SK-N-SH (cell line): ENCODE measurements around the gene GABRG3. TPM values are rescaled to one million over a fixed set of nuclear protein-coding genes. Genes with fewer than 3 reads are reported as not detected.

Experiments used
- CTCF ChIA-PET: fragments of 300-600, 350-600 bp; formaldehyde crosslinking; extraction: SDS; loops from one replicate; lab custom pipeline; 2021; lab: Yijun Ruan, JAX
- POLR2A ChIA-PET: fragments of 350-600 bp; sonication (Branson Sonifier 250); formaldehyde crosslinking; extraction: SDS; loops from one replicate; lab custom pipeline; 2020; ENCODE audit warnings: antibody characterized with exemption, inconsistent platforms; lab: Yijun Ruan, JAX
- DNase-seq: peaks from one replicate; pipeline ENCODE4 v3.0.0; 2012
- H2AFZ ChIP-seq: fragments of 200-600 bp; sonication (generic); 2 replicates; pipeline ENCODE4 v1.8.1; 2016; ENCODE audit warnings: antibody characterized with exemption, mild to moderate bottlenecking, low read depth
- H3F3A ChIP-seq: fragments of 200-600 bp; sonication (generic); replicated peaks from 2 replicates; pipeline ENCODE3; 2016; ENCODE audit warnings: antibody characterized with exemption, mild to moderate bottlenecking; ENCODE audit not compliant: insufficient read depth
- H3K27ac ChIP-seq, 2 experiments: fragments of 200-500 bp in 1 of 2; fragments of 200-600 bp in 1 of 2; sonication (Bioruptor generic) in 1 of 2; sonication (generic), shearing (Covaris generic) in 1 of 2; 2 replicates each; pipeline versions ENCODE4 v1.5.1 to v1.6.1; 2014 to 2016; ENCODE audit warnings: low read depth in 2 of 2, inconsistent platforms in 1 of 2, low read length in 1 of 2, mild to moderate bottlenecking in 1 of 2, mixed read lengths in 1 of 2
- H3K27me3 ChIP-seq: fragments of 200-600 bp; sonication (generic), shearing (Covaris generic); 2 replicates; pipeline ENCODE4 v1.6.1; 2016; ENCODE audit warnings: mixed run types; ENCODE audit not compliant: insufficient read depth
- H3K36me3 ChIP-seq, 2 experiments: fragments of 200-500 bp in 1 of 2; fragments of 200-600 bp in 1 of 2; sonication (Bioruptor generic) in 1 of 2; sonication (generic) in 1 of 2; replicated peaks in 1 of 2; 2 replicates each; pipeline versions ENCODE3 to v1.5.1; 2014 to 2016; ENCODE audit warnings: low read length in 1 of 2, mild to moderate bottlenecking in 1 of 2; ENCODE audit not compliant: insufficient read depth in 2 of 2, control insufficient read depth in 1 of 2
- H3K4me1 ChIP-seq, 2 experiments: fragments of 200-500 bp in 1 of 2; fragments of 200-600 bp in 1 of 2; sonication (Bioruptor generic) in 1 of 2; sonication (generic), shearing (Covaris generic) in 1 of 2; 2 replicates each; pipeline versions ENCODE4 v1.5.1 to v1.6.1; 2014 to 2016; ENCODE audit warnings: low read depth in 1 of 2, low read length in 1 of 2, mixed run types in 1 of 2; ENCODE audit not compliant: insufficient read depth in 2 of 2, control insufficient read depth in 1 of 2
- H3K4me2 ChIP-seq: fragments of 200-600 bp; sonication (generic), shearing (Covaris generic); 2 replicates; pipeline ENCODE4 v1.6.1; 2017; ENCODE audit warnings: mixed run types
- H3K4me3 ChIP-seq, 2 experiments: fragments of 200-500 bp in 1 of 2; fragments of 200-600 bp in 1 of 2; sonication (Bioruptor generic) in 1 of 2; sonication (generic), shearing (Covaris generic) in 1 of 2; 2 replicates each; pipeline versions ENCODE4 v1.5.1 to v1.8.1; 2014 to 2016; ENCODE audit warnings: low read depth in 2 of 2, inconsistent platforms in 1 of 2, low read length in 1 of 2, mild to moderate bottlenecking in 1 of 2, mixed read lengths in 1 of 2, moderate library complexity in 1 of 2
- H3K79me2 ChIP-seq: fragments of 200-600 bp; sonication (generic); 2 replicates; pipeline ENCODE4 v1.8.1; 2017; ENCODE audit warnings: mild to moderate bottlenecking; ENCODE audit not compliant: insufficient read depth
- H3K9ac ChIP-seq: fragments of 200-600 bp; sonication (generic); 2 replicates; pipeline ENCODE4 v1.6.1; 2017; ENCODE audit warnings: mixed run types
- H3K9me2 ChIP-seq: fragments of 200-600 bp; sonication (generic); 2 replicates; pipeline ENCODE4 v1.6.1; 2017; ENCODE audit warnings: mixed run types
- H3K9me3 ChIP-seq: fragments of 200-600 bp; sonication (generic); 2 replicates; pipeline ENCODE4 v1.6.1; 2017; ENCODE audit warnings: mixed run types, mild to moderate bottlenecking, moderate library complexity
- H4K20me1 ChIP-seq: fragments of 200-600 bp; sonication (generic); 2 replicates; pipeline ENCODE4 v1.6.1; 2017; ENCODE audit warnings: mild to moderate bottlenecking, mixed run types; ENCODE audit not compliant: insufficient read depth
- ELF1 ChIP-seq: IDR thresholded peaks from 2 replicates; pipeline ENCODE4 v1.4.0; 2012
- EP300 ChIP-seq, 2 experiments: IDR thresholded peaks; 2 replicates each; pipeline versions ENCODE4 v1.4.0 to v1.6.1; 2012; ENCODE audit warnings: borderline replicate concordance in 1 of 2, low read depth in 1 of 2, low read length in 1 of 2
- EZH2phosphoT487 ChIP-seq: fragments of 200-600 bp; sonication (generic); IDR thresholded peaks from 2 replicates; pipeline ENCODE4 v1.6.1; 2017; ENCODE audit warnings: low read depth, mixed run types, mild to moderate bottlenecking, antibody characterized with exemption, moderate library complexity, borderline replicate concordance
- FOXJ3 ChIP-seq: sonication (generic); formaldehyde crosslinking; IDR thresholded peaks from 2 replicates; pipeline ENCODE4 v1.5.1; 2020; ENCODE audit warnings: mild to moderate bottlenecking, missing genetic modification reagents
- JUND ChIP-seq: IDR thresholded peaks from 2 replicates; pipeline ENCODE4 v1.4.0; 2012
- MEF2A ChIP-seq: IDR thresholded peaks from 2 replicates; pipeline ENCODE4 v1.4.0; 2012; ENCODE audit warnings: low read depth, borderline replicate concordance
- MXI1 ChIP-seq: IDR thresholded peaks from 2 replicates; pipeline ENCODE4 v1.6.1; 2012; ENCODE audit warnings: mild to moderate bottlenecking, low read depth, low read length, improper control_type of control experiment
- NFIC ChIP-seq: IDR thresholded peaks from 2 replicates; pipeline ENCODE4 v1.4.0; 2012; ENCODE audit warnings: borderline replicate concordance
- NRF1 ChIP-seq: IDR thresholded peaks from 2 replicates; pipeline ENCODE4 v1.6.1; 2012; ENCODE audit warnings: low read depth, mild to moderate bottlenecking, low read length
- POLR2AphosphoS5 ChIP-seq: IDR thresholded peaks from 2 replicates; pipeline ENCODE4 v1.6.1; 2012; ENCODE audit warnings: low read depth, low read length
- RFX5 ChIP-seq: IDR thresholded peaks from 2 replicates; pipeline ENCODE4 v1.6.1; 2012; ENCODE audit warnings: mild to moderate bottlenecking, improper control_type of control experiment, low read length
- TAF1 ChIP-seq: IDR thresholded peaks from 2 replicates; pipeline ENCODE4 v1.6.1; 2012; ENCODE audit warnings: low read depth, mild to moderate bottlenecking, low read length, moderate library complexity, borderline replicate concordance
- TEAD4 ChIP-seq: IDR thresholded peaks from 2 replicates; pipeline ENCODE4 v1.4.0; 2012; ENCODE audit warnings: mild to moderate bottlenecking, borderline replicate concordance; ENCODE audit not compliant: insufficient read depth
- WGBS: methylation state at CpG from one replicate; pipeline ENCODE4 v1.1.6; 2017; ENCODE audit warnings: low lambda C conversion rate; 5-methylcytosine and 5-hydroxymethylcytosine counted together
- polyA plus RNA-seq, 3 experiments: library from polyadenylated mRNA; depleted of rRNA; stranded (reverse); fragments of >200 nt; gene quantifications; 2 replicates each; pipeline ENCODE4 v1.2.3, GENCODE V29; 2012
- TF ChIP-seq, protein P1 (sequence below): IDR thresholded peaks from 2 replicates; pipeline ENCODE4 v1.4.0; 2012; ENCODE audit warnings: low read depth, borderline replicate concordance
- TF ChIP-seq, protein P2 (sequence below): IDR thresholded peaks from 2 replicates; pipeline ENCODE4 v1.6.1; 2012; ENCODE audit warnings: mild to moderate bottlenecking, low read depth, low read length, moderate library complexity

Gene GABRG3
- polyA plus RNA-seq, 1 of the 3 experiments (the other 2 are of a cell fraction): not detected

- no peak for TF ChIP-seq TEAD4
Observed at GRCh38 chr15:27037501-27037900, 66.5 kb downstream of the GABRG3 start (continued).

GRCh38 chr15:27039152-27039551, 68.2 kb downstream of the GABRG3 start:
- no peaks in the 10 kb centered on the region for H3F3A ChIP-seq
- TF ChIP-seq FOXJ3 (no peak), NFIC (no peak), POLR2AphosphoS5 (no peak), JUND (no peak), EZH2phosphoT487 (no peak), MEF2A (no peak), MXI1 (no peak), RFX5 (no peak), ELF1 (no peak), EP300 (IDR thresholded peaks at IDR 0.05; ENCODE audit: borderline replicate concordance in 1 of 2, low read depth in 1 of 2, low read length in 1 of 2) (no peak), TAF1 (no peak), NRF1 (no peak)
- TF ChIP-seq, protein P1, sequence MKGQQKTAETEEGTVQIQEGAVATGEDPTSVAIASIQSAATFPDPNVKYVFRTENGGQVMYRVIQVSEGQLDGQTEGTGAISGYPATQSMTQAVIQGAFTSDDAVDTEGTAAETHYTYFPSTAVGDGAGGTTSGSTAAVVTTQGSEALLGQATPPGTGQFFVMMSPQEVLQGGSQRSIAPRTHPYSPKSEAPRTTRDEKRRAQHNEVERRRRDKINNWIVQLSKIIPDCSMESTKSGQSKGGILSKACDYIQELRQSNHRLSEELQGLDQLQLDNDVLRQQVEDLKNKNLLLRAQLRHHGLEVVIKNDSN: no peak
- TF ChIP-seq, protein P2, sequence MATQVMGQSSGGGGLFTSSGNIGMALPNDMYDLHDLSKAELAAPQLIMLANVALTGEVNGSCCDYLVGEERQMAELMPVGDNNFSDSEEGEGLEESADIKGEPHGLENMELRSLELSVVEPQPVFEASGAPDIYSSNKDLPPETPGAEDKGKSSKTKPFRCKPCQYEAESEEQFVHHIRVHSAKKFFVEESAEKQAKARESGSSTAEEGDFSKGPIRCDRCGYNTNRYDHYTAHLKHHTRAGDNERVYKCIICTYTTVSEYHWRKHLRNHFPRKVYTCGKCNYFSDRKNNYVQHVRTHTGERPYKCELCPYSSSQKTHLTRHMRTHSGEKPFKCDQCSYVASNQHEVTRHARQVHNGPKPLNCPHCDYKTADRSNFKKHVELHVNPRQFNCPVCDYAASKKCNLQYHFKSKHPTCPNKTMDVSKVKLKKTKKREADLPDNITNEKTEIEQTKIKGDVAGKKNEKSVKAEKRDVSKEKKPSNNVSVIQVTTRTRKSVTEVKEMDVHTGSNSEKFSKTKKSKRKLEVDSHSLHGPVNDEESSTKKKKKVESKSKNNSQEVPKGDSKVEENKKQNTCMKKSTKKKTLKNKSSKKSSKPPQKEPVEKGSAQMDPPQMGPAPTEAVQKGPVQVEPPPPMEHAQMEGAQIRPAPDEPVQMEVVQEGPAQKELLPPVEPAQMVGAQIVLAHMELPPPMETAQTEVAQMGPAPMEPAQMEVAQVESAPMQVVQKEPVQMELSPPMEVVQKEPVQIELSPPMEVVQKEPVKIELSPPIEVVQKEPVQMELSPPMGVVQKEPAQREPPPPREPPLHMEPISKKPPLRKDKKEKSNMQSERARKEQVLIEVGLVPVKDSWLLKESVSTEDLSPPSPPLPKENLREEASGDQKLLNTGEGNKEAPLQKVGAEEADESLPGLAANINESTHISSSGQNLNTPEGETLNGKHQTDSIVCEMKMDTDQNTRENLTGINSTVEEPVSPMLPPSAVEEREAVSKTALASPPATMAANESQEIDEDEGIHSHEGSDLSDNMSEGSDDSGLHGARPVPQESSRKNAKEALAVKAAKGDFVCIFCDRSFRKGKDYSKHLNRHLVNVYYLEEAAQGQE: no peak
- TF ChIP-seq, all 33 proteins: peak for 0
- 80% methylated on average over 1 of the region's 3 CpGs for WGBS
- Histone ChIP-seq H3K79me2 (no peaks in the 10 kb centered on the region), H3K9me2 (no peaks in the 10 kb centered on the region), H3K9ac (no peak overlapping the region), H3K9me3 (no peaks in the 10 kb centered on the region), H2AFZ (no peak overlapping the region), H3K4me3 (no peak overlapping the region), H4K20me1 (no peaks in the 10 kb centered on the region), H3K27me3 (no peaks in the 10 kb centered on the region), H3K36me3 (no peaks in the 10 kb centered on the region), H3K27ac (no peak overlapping the region), H3K4me1 (no peaks in the 10 kb centered on the region), H3K4me2 (no peak overlapping the region)
- DNase-seq: no peak
- ChIA-PET POLR2A (no interaction called here), CTCF (interaction anchor here (1.2 to 1.7 kb wide), 2 partner anchors 148 to 149 kb away, joined by 3 to 5 read pairs; no protein-coding TSS in a partner anchor)
